Prostate gland (tissue), 2 donors: ENCODE measurements around the gene PNKP. TPM values are rescaled to one million over a fixed set of nuclear protein-coding genes. Genes with fewer than 3 reads are reported as not detected.
A peak's percentile ranks its signal among the peaks of the same experiment; 100 is the strongest.

Source experiments
- DNase-seq: peaks from one replicate; pipeline ENCODE4 v3.0.0-alpha.2; 2019; ENCODE audit warnings: low spot score
- H3K27ac ChIP-seq, 2 donors: fragments of 200-600 bp; sonication (generic); 2 replicates each; pipeline ENCODE4 v1.5.1; 2017 to 2019
- H3K27me3 ChIP-seq: fragments of 200-600 bp; sonication (generic); replicated peaks from 2 replicates; pipeline ENCODE4 v1.5.1; 2019; ENCODE audit not compliant: insufficient read depth
- H3K36me3 ChIP-seq, 2 donors: fragments of 200-600 bp; sonication (generic); 1 replicate in 1 of 2; 2 replicates in 1 of 2; pipeline versions ENCODE4 v1.5.1 to v1.8.1; 2017 to 2019
- H3K4me1 ChIP-seq: fragments of 200-600 bp; sonication (generic); replicated peaks from 2 replicates; pipeline ENCODE4 v1.5.1; 2019
- H3K4me3 ChIP-seq, 2 donors: fragments of 200-600 bp; sonication (generic); 2 replicates each; pipeline ENCODE4 v1.5.1; 2017 to 2019
- H3K9me3 ChIP-seq: fragments of 200-600 bp; sonication (generic); 2 replicates; pipeline ENCODE4 v1.5.1; 2017
- CTCF ChIP-seq, 4 experiments: fragments of 200-600 bp in 2 of 4; fragments of 450-650 bp in 2 of 4; sonication (generic) in 2 of 4; IDR thresholded peaks; 1 replicate in 3 of 4; 2 replicates in 1 of 4; pipeline ENCODE4 v1.5.1; 2016 to 2019; ENCODE audit warnings: antibody characterized with exemption in 4 of 4, mild to moderate bottlenecking in 2 of 4, moderate library complexity in 2 of 4
- POLR2A ChIP-seq: fragments of 450-650 bp; IDR thresholded peaks from one replicate; pipeline ENCODE4 v1.6.1; 2016; ENCODE audit warnings: antibody characterized with exemption, mild to moderate bottlenecking
- POLR2AphosphoS5 ChIP-seq: sonication (generic); formaldehyde crosslinking; IDR thresholded peaks from one replicate; pipeline ENCODE4 v1.6.1; 2017; ENCODE audit warnings: antibody characterized with exemption
- WGBS: methylation state at CpG from one replicate; pipeline ENCODE4 v1.1.5; 2018; 5-methylcytosine and 5-hydroxymethylcytosine counted together
- intact Hi-C: fragments of 100-400 bp; cut with DNase I; formaldehyde crosslinking; loops from one replicate; pipeline ENCODE4 v1.14.2; 2022
- total RNA-seq, 2 donors: library from RNA; depleted of rRNA; stranded (reverse); fragments of >200 nt; gene quantifications; one replicate each; pipeline ENCODE4 v1.1.0, GENCODE V29; 2016

Gene PNKP
- total RNA-seq, 2 donors from 2014 or later: 64.9 to 128 TPM

GRCh38 chr19:49818649-49819370 lies 48.6 kb downstream of the PNKP start:
- DNase-seq: no peak
- intact Hi-C loops: loop anchor here (5.0 kb wide), 1 partner anchor 33 kb away; the partner anchor contains the start of gene PTOV1
- 16% methylated on average over 16 of the region's 16 CpGs for WGBS

GRCh38 chr19:49817964-49818648 lies 49.3 kb downstream of the PNKP start, which contains the start of gene MED25:
TSS of gene MED25 (plus strand) at chr19:49818289. CDS start at chr19:49818342, 53 bp downstream.
- Histone ChIP-seq H3K27me3 (no peaks in the 10 kb centered on the region), H3K36me3 (no peaks in the 10 kb centered on the region), H3K4me1 (peaks cover 3% of the 10 kb centered on the region), H3K27ac (peak within 1 kb of the TSS; percentile 91 to 93), H3K4me3 (peak within 1 kb of the TSS; percentile 67 to 79), H3K9me3 (no peaks in the 10 kb centered on the region)
- WGBS: under 1% methylated on average over 57 of the region's 57 CpGs
- intact Hi-C loops: loop anchor here (5.0 kb wide), 1 partner anchor 34 kb away; the partner anchor contains the start of gene PTOV1
- peak; percentile 77 for DNase-seq
- TF ChIP-seq POLR2A: peak; percentile 87
- peak in 3 of 4 experiments; percentile 14 to 76 (median 59) for TF ChIP-seq CTCF (IDR thresholded peaks at IDR 0.05)
- peak; percentile 92 for TF ChIP-seq POLR2AphosphoS5

More at GRCh38 chr19:49818649-49819370, 48.6 kb downstream of the PNKP start:
- H3K4me1 ChIP-seq: peaks cover 3% of the 10 kb centered on the region
- H3K27ac ChIP-seq: peak overlapping the region; percentile 91 to 93
- H3K9me3 ChIP-seq: no peaks in the 10 kb centered on the region
- H3K27me3 ChIP-seq: no peaks in the 10 kb centered on the region
- H3K4me3 ChIP-seq: peak overlapping the region; percentile 67 to 79
- H3K36me3 ChIP-seq: no peaks in the 10 kb centered on the region
- TF ChIP-seq POLR2A: no peak
- no peak for TF ChIP-seq CTCF (IDR thresholded peaks at IDR 0.05)
- TF ChIP-seq POLR2AphosphoS5: no peak

- no peaks in the 10 kb centered on the region for H3K36me3 ChIP-seq
- no peaks in the 10 kb centered on the region for H3K9me3 ChIP-seq
- H3K27ac ChIP-seq: peak overlapping the region; percentile 91 to 93
- intact Hi-C loops: loop anchor here (5.0 kb wide), 1 partner anchor 36 kb away; the partner anchor contains the start of gene PTOV1
- no peak for DNase-seq
- no peak for TF ChIP-seq POLR2A
- TF ChIP-seq POLR2AphosphoS5: no peak
- no peak for TF ChIP-seq CTCF (IDR thresholded peaks at IDR 0.05)
- no peaks in the 10 kb centered on the region for H3K27me3 ChIP-seq
- H3K4me3 ChIP-seq: no peak overlapping the region
- 69% methylated on average over 14 of the region's 14 CpGs for WGBS
- H3K4me1 ChIP-seq: peaks cover 3% of the 10 kb centered on the region
These were observed 50.8 kb downstream of the PNKP start for GRCh38 chr19:49816590-49816989.

- intact Hi-C loops: no loop called here
- H3K36me3 ChIP-seq: no peaks in the 10 kb centered on the region
- peak overlapping the region; percentile 48 to 56 for H3K4me3 ChIP-seq
- H3K27ac ChIP-seq: peak overlapping the region; percentile 82 to 87
- H3K27me3 ChIP-seq: no peaks in the 10 kb centered on the region
- DNase-seq: no peak
- H3K9me3 ChIP-seq: no peaks in the 10 kb centered on the region
- H3K4me1 ChIP-seq: peaks cover 7% of the 10 kb centered on the region
- 72% methylated on average over 1 of the region's 1 CpG for WGBS
- no peak for TF ChIP-seq POLR2AphosphoS5
- no peak for TF ChIP-seq CTCF (IDR thresholded peaks at IDR 0.05)
- TF ChIP-seq POLR2A: no peak
These were observed 53.4 kb downstream of the PNKP start for GRCh38 chr19:49814010-49814409.
